Endothelial cell of umbilical vein (primary cell): ENCODE data around the gene FES.

Source experiments
- CTCF ChIP-seq, 2 donors: IDR thresholded peaks; 1 replicate in 1 of 2; 2 replicates in 1 of 2; pipeline ENCODE4 v1.5.1; 2011; ENCODE audit warnings: low read length in 2 of 2, mild to moderate bottlenecking in 2 of 2, moderate library complexity in 2 of 2, control low read depth in 1 of 2, inconsistent platforms in 1 of 2, low read depth in 1 of 2; ENCODE audit not compliant: insufficient read depth in 1 of 2; ENCODE audit errors: extremely low read depth in 1 of 2
- POLR2A ChIP-seq: IDR thresholded peaks from 2 replicates; pipeline ENCODE4 v1.6.1; 2012; ENCODE audit warnings: low read depth, mild to moderate bottlenecking, control low read depth, low read length
- TF ChIP-seq, protein P1 (sequence below): IDR thresholded peaks from 2 replicates; pipeline ENCODE4 v1.6.1; 2011; ENCODE audit not compliant: insufficient read depth, insufficient read length

GRCh38 chr15:90844696-90845095 is 39.6 kb upstream of the FES start:
- TF ChIP-seq CTCF (IDR thresholded peaks at IDR 0.05; ENCODE audit: extremely low read depth in 1 of 2, insufficient read depth in 1 of 2, low read depth in 1 of 2, low read length in 2 of 2) (no peak), POLR2A (no peak)
- TF ChIP-seq, protein P1, sequence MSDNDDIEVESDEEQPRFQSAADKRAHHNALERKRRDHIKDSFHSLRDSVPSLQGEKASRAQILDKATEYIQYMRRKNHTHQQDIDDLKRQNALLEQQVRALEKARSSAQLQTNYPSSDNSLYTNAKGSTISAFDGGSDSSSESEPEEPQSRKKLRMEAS: no peak
